Pancreas (tissue), 10 donors: ENCODE results near the gene FKBP9. TPM values are rescaled to one million over a fixed set of nuclear protein-coding genes. Genes with fewer than 3 reads are reported as not detected.

Source experiments
- ATAC-seq, 4 donors: fragments of 200-7000 bp; cut with Tn5 transposase; one replicate each; pipeline versions ENCODE4 v1.8.0 to v1.9.1; 2020; ENCODE audit warnings: mild to moderate bottlenecking in 4 of 4, moderate library complexity in 4 of 4
- DNase-seq, 6 donors: peaks; one replicate each; pipeline ENCODE4 v3.0.0-alpha.2; 2020
- FAIRE-seq: peaks from 2 replicates; lab custom pipeline; 2012; peaks lifted over from hg19 to GRCh38; lab: Jason Lieb, UNC
- H3K27ac ChIP-seq, 4 donors: fragments of 200-600 bp; sonication (generic); 1 replicate in 3 of 4; 2 replicates in 1 of 4; pipeline versions ENCODE4 v1.5.0 to v1.8.0; 2020
- H3K27me3 ChIP-seq, 4 donors: fragments of 200-600 bp; one replicate each; pipeline ENCODE4 v1.8.0; 2021
- H3K36me3 ChIP-seq, 3 donors: fragments of 200-600 bp; sonication (generic) in 1 of 3; one replicate each; pipeline versions ENCODE4 v1.5.0 to v1.8.0; 2020 to 2021
- H3K4me1 ChIP-seq, 3 donors: fragments of 200-600 bp; one replicate each; pipeline ENCODE4 v1.8.0; 2021
- H3K4me3 ChIP-seq, 4 donors: fragments of 200-600 bp; sonication (generic) in 2 of 4; one replicate each; pipeline versions ENCODE4 v1.5.0 to v1.8.0; 2020 to 2021
- H3K9me3 ChIP-seq, 4 donors: fragments of 200-600 bp; one replicate each; pipeline ENCODE4 v1.8.0; 2021
- CTCF ChIP-seq, 4 donors: fragments of 200-600 bp; sonication (generic) in 3 of 4; IDR thresholded peaks; one replicate each; pipeline versions ENCODE4 v1.5.0 to v1.8.0; 2021; ENCODE audit warnings: antibody characterized with exemption in 4 of 4
- WGBS, 2 donors: extraction: QIAGEN DNeasy Blood & Tissue Kit; methylation state at CpG; one replicate each; pipeline ENCODE4 v1.1.7; 2013; 5-methylcytosine and 5-hydroxymethylcytosine counted together
- intact Hi-C, 3 donors: fragments of 100-400 bp; cut with DNase I; formaldehyde crosslinking; loops; one replicate each; pipeline versions ENCODE4 v1.11.1 to v1.14.2; 2022
- polyA plus RNA-seq, 2 donors: library from polyadenylated mRNA; stranded (reverse); fragments of 200-250 nt; gene quantifications; one replicate each; pipeline ENCODE4 v1.2.3, GENCODE V29; 2013
- total RNA-seq, 6 donors: library from RNA; stranded (reverse); fragmentation: NEBNext Ultra II Directional in 4 of 6; extraction: Animal tissue kit (Norgen Biotek cat#: 25700) in 4 of 6; gene quantifications; one replicate each; pipeline versions ENCODE4 v1.2.1 to v1.2.4, GENCODE V29; 2021 to 2023
- donor health status: healthy with polysubstance abuse.
- donor health status: DM: no; HTN: no; CAD: no; lungs with moderate emphysema.
- donor health status: DM: no; HTN: no; CAD: no.
- donor health status: control.
- donor health status: control.
- donor health status: Bipolar disorder and iron deficiency.
- donor health status: DM: yes; HTN: yes; CAD: no.
- donor health status: DM: no; HTN: no; CAD: no.
- donor health status: DM: no; HTN: no; CAD: no.
- donor health status: DM: yes; HTN: yes; CAD: no.

Gene FKBP9
- total and polyA plus RNA-seq, 8 donors: 20.0 to 82.4 (median 50.2) TPM

- DNase-seq: no peak
- H3K4me1 ChIP-seq: no peaks in the 10 kb centered on the region
- H3K27ac ChIP-seq: no peak overlapping the region
- no peak for FAIRE-seq
- no peaks in the 10 kb centered on the region for H3K27me3 ChIP-seq
- H3K4me3 ChIP-seq: no peak overlapping the region
- peaks cover 0 to 10% (median 0%) of the 10 kb centered on the region in 3 donors for H3K36me3 ChIP-seq
- no peaks in the 10 kb centered on the region for H3K9me3 ChIP-seq
- WGBS, 2 donors: 85 to 86% methylated on average over 2 of the region's 2 CpGs
- ATAC-seq: no peak
- no peak for TF ChIP-seq CTCF (IDR thresholded peaks at IDR 0.05)
- intact Hi-C loops: no loop called here
These were observed 35.3 kb upstream of the FKBP9 start for GRCh38 chr7:32921896-32922295.

GRCh38 chr7:32928785-32929298 lies 28.4 kb upstream of the FKBP9 start:
- intact Hi-C loops: no loop called here
- H3K9me3 ChIP-seq: no peaks in the 10 kb centered on the region
- WGBS, 2 donors: 89 to 92% methylated on average over 2 of the region's 2 CpGs
- FAIRE-seq: no peak
- ATAC-seq: no peak
- no peak for TF ChIP-seq CTCF (IDR thresholded peaks at IDR 0.05)
- DNase-seq: no peak
- peaks cover 0 to 18% (median 0%) of the 10 kb centered on the region in 3 donors for H3K36me3 ChIP-seq
- H3K4me1 ChIP-seq: no peaks in the 10 kb centered on the region
- no peak overlapping the region for H3K27ac ChIP-seq
- no peaks in the 10 kb centered on the region for H3K27me3 ChIP-seq
- no peak overlapping the region for H3K4me3 ChIP-seq

GRCh38 chr7:32929430-32930143 lies 27.7 kb upstream of the FKBP9 start:
- Histone ChIP-seq H3K4me1 (no peaks in the 10 kb centered on the region), H3K27me3 (no peaks in the 10 kb centered on the region), H3K36me3 (peaks cover 0 to 18% (median 0%) of the 10 kb centered on the region in 3 donors), H3K9me3 (no peaks in the 10 kb centered on the region), H3K27ac (no peak overlapping the region), H3K4me3 (no peak overlapping the region)
- ATAC-seq (no peak), DNase-seq (no peak), FAIRE-seq (no peak)
- WGBS, 2 donors: 83 to 87% methylated on average over 13 of the region's 13 CpGs
- TF ChIP-seq CTCF (IDR thresholded peaks at IDR 0.05): no peak
- intact Hi-C loops: no loop called here

- Histone ChIP-seq H3K27ac (no peak overlapping the region), H3K4me3 (no peak overlapping the region), H3K27me3 (no peaks in the 10 kb centered on the region), H3K36me3 (peaks cover 0 to 18% (median 0%) of the 10 kb centered on the region in 3 donors), H3K4me1 (no peaks in the 10 kb centered on the region), H3K9me3 (no peaks in the 10 kb centered on the region)
- DNase-seq (no peak), ATAC-seq (no peak), FAIRE-seq (no peak)
- 94 to 97% methylated on average over 7 of the region's 7 CpGs for WGBS, 2 donors
- intact Hi-C loops: no loop called here
- no peak for TF ChIP-seq CTCF (IDR thresholded peaks at IDR 0.05)
These were observed 26.9 kb upstream of the FKBP9 start for GRCh38 chr7:32930378-32930777.

- ATAC-seq (no peak), FAIRE-seq (no peak), DNase-seq (no peak)
- WGBS, 2 donors: 86 to 97% methylated on average over 1 of the region's 1 CpG
- Histone ChIP-seq H3K27me3 (no peaks in the 10 kb centered on the region), H3K27ac (no peak overlapping the region), H3K4me1 (peaks cover 0 to 6% (median 5%) of the 10 kb centered on the region in 3 donors), H3K36me3 (peaks cover 0 to 14% (median 0%) of the 10 kb centered on the region in 3 donors), H3K4me3 (no peak overlapping the region), H3K9me3 (no peaks in the 10 kb centered on the region)
- intact Hi-C loops: no loop called here
- TF ChIP-seq CTCF (IDR thresholded peaks at IDR 0.05): no peak
These were observed 21.7 kb upstream of the FKBP9 start for GRCh38 chr7:32935558-32935957.
